Activated naive CD4-positive, alpha-beta T cell treated with anti-CD3 and anti-CD28 coated beads, Interleukin-2, amount 10 ng/mL, durations not matched to agents 7 days and 5 days (primary cell): ENCODE results near the gene MMP19.
"Not testable (repeated sequence)": the region's sequence is repeated elsewhere in the genome, so short reads cannot be mapped to it uniquely, and the experiment has no call there.

Experiments used
- CTCF ChIA-PET: fragments of 350-600 bp; sonication (Branson Sonifier 250); formaldehyde crosslinking; loops from one replicate; lab custom pipeline; 2021; ENCODE audit warnings: antibody characterized with exemption; lab: Charles Lee
- DNase-seq: peaks from one replicate; pipeline ENCODE4 v3.0.0-alpha.2; 2020
- H3K27ac Mint-ChIP-seq: one replicate; pipeline ENCODE4 v1.8.0; 2021; ENCODE audit warnings: mild to moderate bottlenecking, moderate library complexity, mixed read lengths
- H3K27me3 Mint-ChIP-seq: one replicate; pipeline ENCODE4 v1.8.0; 2021; ENCODE audit warnings: mild to moderate bottlenecking, mixed read lengths
- H3K36me3 Mint-ChIP-seq: one replicate; pipeline ENCODE4 v1.8.0; 2021; ENCODE audit warnings: mixed read lengths
- H3K4me1 Mint-ChIP-seq: one replicate; pipeline ENCODE4 v1.8.0; 2021; ENCODE audit warnings: mixed read lengths
- H3K4me3 Mint-ChIP-seq: one replicate; pipeline ENCODE4 v1.8.0; 2021; ENCODE audit warnings: mild to moderate bottlenecking, moderate library complexity, mixed read lengths
- H3K9me3 Mint-ChIP-seq: one replicate; pipeline ENCODE4 v1.8.0; 2021; ENCODE audit warnings: mixed read lengths

The MMP19 gene

GRCh38 chr12:55842681-55843429 is at the start of gene MMP19:
Gene MMP19 (minus strand): TSS chr12:55842936. CDS start chr12:55842830, 106 bp downstream.
- Mint-ChIP-seq H3K27ac (no peak within 1 kb of the TSS), H3K36me3 (no peaks in the 10 kb centered on the region), H3K4me1 (peaks cover 6% of the 10 kb centered on the region), H3K9me3 (no peaks in the 10 kb centered on the region), H3K27me3 (peaks cover 52% of the 10 kb centered on the region), H3K4me3 (no peak within 1 kb of the TSS)
- no peak for DNase-seq
- CTCF ChIA-PET = no interaction called here

GRCh38 chr12:55891310-55891709 is 48.6 kb upstream of the MMP19 start:
- H3K4me1 Mint-ChIP-seq = no peaks in the 10 kb centered on the region
- H3K27ac Mint-ChIP-seq = no peak overlapping the region
- DNase-seq = no peak
- peaks cover 3% of the 10 kb centered on the region for H3K27me3 Mint-ChIP-seq
- H3K4me3 Mint-ChIP-seq = no peak overlapping the region
- H3K9me3 Mint-ChIP-seq = no peaks in the 10 kb centered on the region
- CTCF ChIA-PET = no interaction called here
- H3K36me3 Mint-ChIP-seq = peaks cover 2% of the 10 kb centered on the region

GRCh38 chr12:55885113-55885512 is 42.4 kb upstream of the MMP19 start:
- no peak overlapping the region for H3K27ac Mint-ChIP-seq
- peaks cover 4% of the 10 kb centered on the region for H3K27me3 Mint-ChIP-seq
- peaks cover 14% of the 10 kb centered on the region for H3K4me1 Mint-ChIP-seq
- H3K36me3 Mint-ChIP-seq = peaks cover 3% of the 10 kb centered on the region
- no peak for DNase-seq
- H3K4me3 Mint-ChIP-seq = no peak overlapping the region
- H3K9me3 Mint-ChIP-seq = no peaks in the 10 kb centered on the region
- CTCF ChIA-PET = no interaction called here

- Mint-ChIP-seq H3K36me3 (peaks cover 13% of the 10 kb centered on the region), H3K27ac (no peak overlapping the region), H3K27me3 (peaks cover 6% of the 10 kb centered on the region), H3K4me3 (no peak overlapping the region), H3K4me1 (peaks cover 15% of the 10 kb centered on the region), H3K9me3 (peaks cover 12% of the 10 kb centered on the region)
- CTCF ChIA-PET = no interaction called here
- DNase-seq = no peak
Measured at GRCh38 chr12:55877824-55878223, 35.1 kb upstream of the MMP19 start.

- Mint-ChIP-seq H3K4me1 (peaks cover 11% of the 10 kb centered on the region), H3K36me3 (peaks cover 11% of the 10 kb centered on the region), H3K9me3 (peaks cover 12% of the 10 kb centered on the region), H3K27ac (no peak overlapping the region), H3K4me3 (no peak overlapping the region), H3K27me3 (peaks cover 6% of the 10 kb centered on the region)
- CTCF ChIA-PET = no interaction called here
- DNase-seq = no peak
Measured at GRCh38 chr12:55875704-55876467, 33.1 kb upstream of the MMP19 start.

- Mint-ChIP-seq H3K27me3 (peaks cover 6% of the 10 kb centered on the region), H3K4me3 (no peak overlapping the region), H3K36me3 (peaks cover 11% of the 10 kb centered on the region), H3K27ac (no peak overlapping the region), H3K4me1 (peaks cover 5% of the 10 kb centered on the region), H3K9me3 (peaks cover 12% of the 10 kb centered on the region)
- CTCF ChIA-PET = no interaction called here
- no peak for DNase-seq
Measured at GRCh38 chr12:55874443-55874842, 31.7 kb upstream of the MMP19 start.

- DNase-seq, H3K36me3 Mint-ChIP-seq, H3K9me3 Mint-ChIP-seq, H3K4me3 Mint-ChIP-seq, CTCF ChIA-PET, H3K27ac Mint-ChIP-seq, H3K27me3 Mint-ChIP-seq, H3K4me1 Mint-ChIP-seq: not testable (repeated sequence)
Measured at GRCh38 chr12:55866454-55867004, 23.8 kb upstream of the MMP19 start.

GRCh38 chr12:55865327-55865726 is 22.6 kb upstream of the MMP19 start:
- H3K36me3 Mint-ChIP-seq = peaks cover 3% of the 10 kb centered on the region
- H3K9me3 Mint-ChIP-seq = peaks cover 4% of the 10 kb centered on the region
- no peak overlapping the region for H3K4me3 Mint-ChIP-seq
- no peaks in the 10 kb centered on the region for H3K4me1 Mint-ChIP-seq
- CTCF ChIA-PET = no interaction called here
- H3K27ac Mint-ChIP-seq = no peak overlapping the region
- H3K27me3 Mint-ChIP-seq = no peaks in the 10 kb centered on the region
- no peak for DNase-seq

- H3K9me3 Mint-ChIP-seq, DNase-seq, H3K4me1 Mint-ChIP-seq, CTCF ChIA-PET, H3K27ac Mint-ChIP-seq, H3K4me3 Mint-ChIP-seq, H3K36me3 Mint-ChIP-seq, H3K27me3 Mint-ChIP-seq: not testable (repeated sequence)
Measured at GRCh38 chr12:55862931-55863330, 20.2 kb upstream of the MMP19 start.

- Mint-ChIP-seq H3K9me3 (peaks cover 4% of the 10 kb centered on the region), H3K36me3 (peaks cover 3% of the 10 kb centered on the region), H3K27ac (no peak overlapping the region), H3K27me3 (peaks cover 9% of the 10 kb centered on the region), H3K4me1 (no peaks in the 10 kb centered on the region), H3K4me3 (no peak overlapping the region)
- no peak for DNase-seq
- CTCF ChIA-PET = no interaction called here
Measured at GRCh38 chr12:55862286-55862685, 19.6 kb upstream of the MMP19 start.

- CTCF ChIA-PET = no interaction called here
- Mint-ChIP-seq H3K27me3 (peaks cover 13% of the 10 kb centered on the region), H3K36me3 (peaks cover 3% of the 10 kb centered on the region), H3K27ac (no peak overlapping the region), H3K4me1 (no peaks in the 10 kb centered on the region), H3K4me3 (no peak overlapping the region), H3K9me3 (peaks cover 4% of the 10 kb centered on the region)
- no peak for DNase-seq
Measured at GRCh38 chr12:55861871-55862270, 19.1 kb upstream of the MMP19 start.

- peaks cover 14% of the 10 kb centered on the region for H3K27me3 Mint-ChIP-seq
- H3K27ac Mint-ChIP-seq = no peak overlapping the region
- H3K4me1 Mint-ChIP-seq = no peaks in the 10 kb centered on the region
Measured at GRCh38 chr12:55861396-55861795, 18.7 kb upstream of the MMP19 start.

GRCh38 chr12:55852740-55853139 is 10.0 kb upstream of the MMP19 start:
- CTCF ChIA-PET = no interaction called here
- H3K9me3 Mint-ChIP-seq = no peaks in the 10 kb centered on the region
- no peak overlapping the region for H3K4me3 Mint-ChIP-seq
- H3K27me3 Mint-ChIP-seq = peaks cover 44% of the 10 kb centered on the region
- H3K36me3 Mint-ChIP-seq = no peaks in the 10 kb centered on the region
- H3K27ac Mint-ChIP-seq = no peak overlapping the region
- no peak for DNase-seq
- no peaks in the 10 kb centered on the region for H3K4me1 Mint-ChIP-seq

More at GRCh38 chr12:55861396-55861795, 18.7 kb upstream of the MMP19 start:
- Mint-ChIP-seq H3K9me3 (peaks cover 4% of the 10 kb centered on the region), H3K4me3 (no peak overlapping the region), H3K36me3 (peaks cover 3% of the 10 kb centered on the region)
- CTCF ChIA-PET = no interaction called here
- no peak for DNase-seq

GRCh38 chr12:55850893-55851292 is 8.2 kb upstream of the MMP19 start:
- Mint-ChIP-seq H3K27me3 (peaks cover 49% of the 10 kb centered on the region), H3K27ac (no peak overlapping the region), H3K4me3 (no peak overlapping the region), H3K36me3 (no peaks in the 10 kb centered on the region), H3K4me1 (peaks cover 3% of the 10 kb centered on the region), H3K9me3 (no peaks in the 10 kb centered on the region)
- CTCF ChIA-PET = no interaction called here
- no peak for DNase-seq

- no peaks in the 10 kb centered on the region for H3K36me3 Mint-ChIP-seq
- H3K9me3 Mint-ChIP-seq = no peaks in the 10 kb centered on the region
- DNase-seq = no peak
- H3K27me3 Mint-ChIP-seq = peaks cover 49% of the 10 kb centered on the region
- H3K27ac Mint-ChIP-seq = no peak overlapping the region
- H3K4me1 Mint-ChIP-seq = peaks cover 3% of the 10 kb centered on the region
- CTCF ChIA-PET = no interaction called here
- no peak overlapping the region for H3K4me3 Mint-ChIP-seq
Measured at GRCh38 chr12:55850401-55850800, 7.7 kb upstream of the MMP19 start.
